Large intestine (tissue), 3 donors: Measurements from ENCODE around the gene THSD4. TPM values are rescaled to one million over a fixed set of nuclear protein-coding genes. Genes with fewer than 3 reads are reported as not detected.
A peak's percentile ranks its signal among the peaks of the same experiment; 100 is the strongest.

Experiments used
- DNase-seq, 2 donors: peaks; one replicate each; pipeline versions ENCODE4 v3.0.0 to v3.0.0-alpha.2; 2013
- H3K27ac ChIP-seq: one replicate; pipeline ENCODE4 v1.5.1; 2013; ENCODE audit warnings: low read length
- H3K27me3 ChIP-seq: 2 replicates; pipeline ENCODE4 v1.6.1; 2013; ENCODE audit warnings: low read length; ENCODE audit not compliant: control insufficient read depth, insufficient read depth
- H3K36me3 ChIP-seq: 2 replicates; pipeline ENCODE4 v1.6.1; 2013; ENCODE audit warnings: low read length; ENCODE audit not compliant: control insufficient read depth, insufficient read depth
- H3K4me1 ChIP-seq: one replicate; pipeline ENCODE4 v1.6.1; 2013; ENCODE audit warnings: low read length; ENCODE audit not compliant: control insufficient read depth, insufficient read depth
- H3K4me3 ChIP-seq: one replicate; pipeline ENCODE4 v1.5.1; 2013; ENCODE audit warnings: low read length
- H3K9me3 ChIP-seq: one replicate; pipeline ENCODE4 v1.6.1; 2013; ENCODE audit warnings: mild to moderate bottlenecking, low read depth, low read length, moderate library complexity; ENCODE audit not compliant: control insufficient read depth
- WGBS: methylation state at CpG from one replicate; pipeline ENCODE4 v1.1.5; 2013; ENCODE audit warnings: low lambda C conversion rate; ENCODE audit not compliant: insufficient coverage; 5-methylcytosine and 5-hydroxymethylcytosine counted together
- polyA plus RNA-seq: library from polyadenylated mRNA; unstranded; fragments of 120-200 nt; gene quantifications from one replicate; pipeline ENCODE4 v1.2.1, GENCODE V29; 2013

The THSD4 gene
- polyA plus RNA-seq, 1 donor, result 17.5 TPM

DNA sequence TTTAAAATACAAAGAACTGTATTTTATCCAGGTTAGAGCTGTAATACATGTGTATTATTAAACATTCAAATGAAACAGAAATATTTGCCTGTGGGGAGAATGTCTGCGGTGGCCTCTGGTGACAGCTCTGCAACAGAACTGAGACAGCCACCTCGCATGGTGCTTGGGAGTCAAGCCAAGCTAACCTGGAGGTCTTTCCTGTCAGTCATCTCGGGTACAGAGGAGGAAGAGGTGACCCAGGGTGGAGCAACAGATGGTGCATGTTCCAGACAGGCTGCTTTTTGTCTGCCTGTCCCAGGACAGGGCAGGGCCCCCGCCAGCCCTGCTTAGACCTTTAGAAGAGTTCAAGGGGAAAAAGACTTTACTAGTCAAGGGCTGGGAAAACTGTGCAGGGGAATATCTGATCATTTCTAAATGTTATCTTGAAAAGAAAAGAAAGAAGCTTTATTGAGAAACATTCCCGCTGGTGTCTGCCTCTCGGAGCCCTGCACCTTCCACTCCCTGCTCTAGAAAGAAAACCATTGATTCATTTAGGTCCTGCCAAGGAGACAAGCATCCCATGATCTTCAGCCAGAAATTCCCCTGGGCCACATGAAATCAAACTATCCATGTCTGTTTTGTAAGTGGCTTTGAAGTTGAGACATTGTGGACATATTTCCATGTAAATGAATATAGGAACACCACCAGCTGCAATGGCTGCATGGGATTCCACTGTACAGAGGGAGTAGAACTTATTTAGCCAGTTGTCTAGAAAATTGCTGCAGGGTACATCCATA, 689.6 kb downstream of the THSD4 start:
- WGBS, result 80% methylated on average over 2 of the region's 6 CpGs
- Histone ChIP-seq H3K27ac (no peak overlapping the region), H3K27me3 (no peaks in the 10 kb centered on the region), H3K9me3 (no peaks in the 10 kb centered on the region), H3K4me3 (no peak overlapping the region), H3K4me1 (peaks cover 7% of the 10 kb centered on the region), H3K36me3 (no peaks in the 10 kb centered on the region)
- no peak for DNase-seq

GRCh38 chr15:71806452-71806931, 691.2 kb downstream of the THSD4 start:
- Histone ChIP-seq H3K27ac (no peak overlapping the region), H3K4me1 (peaks cover 8% of the 10 kb centered on the region), H3K9me3 (no peaks in the 10 kb centered on the region), H3K36me3 (no peaks in the 10 kb centered on the region), H3K4me3 (no peak overlapping the region), H3K27me3 (no peaks in the 10 kb centered on the region)
- DNase-seq, result peak in 1 of 2 donors; percentile 42
- WGBS, result no CpG with 5 or more reads among the region's 7 CpGs

DNA sequence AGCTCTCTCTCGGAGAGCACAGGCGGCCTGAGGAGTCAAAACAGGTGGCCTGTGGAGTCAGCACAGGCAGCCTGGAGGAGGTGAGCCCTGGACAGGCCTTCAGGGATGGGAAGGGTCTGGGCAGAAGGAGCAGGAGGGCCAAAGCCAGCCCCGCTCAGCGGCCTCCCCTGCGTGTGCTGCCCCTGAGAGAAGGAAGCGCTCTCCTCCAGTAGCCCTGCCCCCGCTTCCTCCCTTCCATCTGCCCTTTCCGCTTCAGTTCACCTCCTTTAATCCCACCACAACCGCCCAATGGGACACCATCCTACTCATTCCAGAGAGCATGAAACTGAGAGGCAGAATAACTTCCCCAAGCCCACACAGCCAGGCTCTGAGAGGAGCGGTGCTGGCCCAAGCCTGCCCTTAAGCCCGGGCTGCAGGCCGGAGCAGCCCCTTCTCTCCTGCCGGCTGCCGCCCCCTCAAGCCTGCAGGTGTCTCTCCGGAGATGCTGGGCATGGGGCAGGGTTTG, 691.9 kb downstream of the THSD4 start:
- H3K27ac ChIP-seq, result no peak overlapping the region
- peaks cover 8% of the 10 kb centered on the region for H3K4me1 ChIP-seq
- H3K4me3 ChIP-seq, result no peak overlapping the region
- no peaks in the 10 kb centered on the region for H3K9me3 ChIP-seq
- no peaks in the 10 kb centered on the region for H3K27me3 ChIP-seq
- no peak for DNase-seq
- no peaks in the 10 kb centered on the region for H3K36me3 ChIP-seq
- WGBS, result no CpG with 5 or more reads among the region's 15 CpGs

DNA sequence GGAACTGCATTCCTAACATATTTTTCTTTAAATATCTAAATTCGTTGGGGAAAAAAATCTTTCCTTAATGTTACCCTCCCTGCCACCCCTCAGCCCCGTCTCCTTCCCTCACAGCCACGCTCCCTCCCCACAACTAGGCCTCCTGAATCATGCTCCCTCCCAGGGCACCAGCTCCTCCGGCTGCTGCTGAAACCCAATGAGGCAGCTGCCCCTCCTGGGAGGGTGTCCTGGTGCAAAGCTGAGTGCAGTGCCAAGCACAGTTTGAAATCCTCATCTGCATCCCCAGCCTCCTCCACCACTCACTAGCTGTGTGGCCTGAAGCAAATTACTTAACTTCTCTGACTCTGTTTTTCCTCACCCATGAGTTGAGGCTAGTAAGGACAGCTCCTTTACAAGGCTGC, 692.4 kb downstream of the THSD4 start:
- H3K4me1 ChIP-seq, result peaks cover 8% of the 10 kb centered on the region
- H3K27me3 ChIP-seq, result no peaks in the 10 kb centered on the region
- H3K36me3 ChIP-seq, result no peaks in the 10 kb centered on the region
- no peak for DNase-seq
- H3K4me3 ChIP-seq, result no peak overlapping the region
- no peak overlapping the region for H3K27ac ChIP-seq
- no peaks in the 10 kb centered on the region for H3K9me3 ChIP-seq
- 86% methylated on average over 1 of the region's 4 CpGs for WGBS

DNA sequence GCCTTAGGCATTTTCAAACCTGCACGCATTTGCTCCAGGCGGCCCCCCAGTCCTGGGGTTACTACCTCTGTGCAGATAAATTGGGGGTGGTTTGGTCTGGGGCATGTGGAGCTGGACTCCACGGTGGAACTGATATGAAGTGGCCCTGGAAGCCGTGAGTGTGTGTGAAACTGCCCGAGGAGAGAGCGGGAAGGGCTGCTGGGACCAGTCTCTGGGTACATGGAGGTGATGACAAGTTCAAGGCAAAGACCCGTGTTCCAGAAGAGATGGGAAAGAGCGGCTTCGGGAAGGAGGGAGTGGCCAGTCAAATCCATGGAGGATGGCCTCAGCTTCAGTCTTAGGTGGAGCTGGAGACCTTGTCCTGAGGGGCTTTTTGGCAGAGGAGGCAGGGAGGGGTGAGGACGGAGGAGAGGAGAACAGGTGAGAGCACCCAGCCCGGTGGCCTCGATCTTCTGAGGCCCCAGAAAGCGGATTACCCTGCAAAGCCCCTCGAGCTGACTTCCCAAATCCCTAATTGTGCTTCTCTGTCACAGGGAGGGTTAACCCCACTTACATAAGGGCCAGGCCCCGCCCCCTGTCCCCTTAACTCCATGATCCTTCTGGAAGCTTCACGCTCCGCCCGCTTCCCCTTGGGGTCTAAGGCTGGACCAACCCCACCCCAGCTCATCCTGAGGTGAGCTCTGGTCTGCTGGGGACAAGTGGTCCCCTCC, 693.2 kb downstream of the THSD4 start:
- H3K36me3 ChIP-seq, result no peaks in the 10 kb centered on the region

GRCh38 chr15:71809346-71809745, 694.1 kb downstream of the THSD4 start:
- DNase-seq, result no peak
- H3K27me3 ChIP-seq, result no peaks in the 10 kb centered on the region
- no peaks in the 10 kb centered on the region for H3K9me3 ChIP-seq
- H3K27ac ChIP-seq, result no peak overlapping the region
- H3K4me1 ChIP-seq, result peaks cover 8% of the 10 kb centered on the region
- H3K4me3 ChIP-seq, result no peak overlapping the region
- WGBS, result no CpG with 5 or more reads among the region's 8 CpGs
- H3K36me3 ChIP-seq, result no peaks in the 10 kb centered on the region

More for the DNA sequence above, 693.2 kb downstream of the THSD4 start:
- Histone ChIP-seq H3K27me3 (no peaks in the 10 kb centered on the region), H3K27ac (no peak overlapping the region), H3K9me3 (no peaks in the 10 kb centered on the region), H3K4me1 (peaks cover 8% of the 10 kb centered on the region), H3K4me3 (no peak overlapping the region)
- DNase-seq, result no peak
- 100% methylated on average over 1 of the region's 18 CpGs for WGBS

DNA sequence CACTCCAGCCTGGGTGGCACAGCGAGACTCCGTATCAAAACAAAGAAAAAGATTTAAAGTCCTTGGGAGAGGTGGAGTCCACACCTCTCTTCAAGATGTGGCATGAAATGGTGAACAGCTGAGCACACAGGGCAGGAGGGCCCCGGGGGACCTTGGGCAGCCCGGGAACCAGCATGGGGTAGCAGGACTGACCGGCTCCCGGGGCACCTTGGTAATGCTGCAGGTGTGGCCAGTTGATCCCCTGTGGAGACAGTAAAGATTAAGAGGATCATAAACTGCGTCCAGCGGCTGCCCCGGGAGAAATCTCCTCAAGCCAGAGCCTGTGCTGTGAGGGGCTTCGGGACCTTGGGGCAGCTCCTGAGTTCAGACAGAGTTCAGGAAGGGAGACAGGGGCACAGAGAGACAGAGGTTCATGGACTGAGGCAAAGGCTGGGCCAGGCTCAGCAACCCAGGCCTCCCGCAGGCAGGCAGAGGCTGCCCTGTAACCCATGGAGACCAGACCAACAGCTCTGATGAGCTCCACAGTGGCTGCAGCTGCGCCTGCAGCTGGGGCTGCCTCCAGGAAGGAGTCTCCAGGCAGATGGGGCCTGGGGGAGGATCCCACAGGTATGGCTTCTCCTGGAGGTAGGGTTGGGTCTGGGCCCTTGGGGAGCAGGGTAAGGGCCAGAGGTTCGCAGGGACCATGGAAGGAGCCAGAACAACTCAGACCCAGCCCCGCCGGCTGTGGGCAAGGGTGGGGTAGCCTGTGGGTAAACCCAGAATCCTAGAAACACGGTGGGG, 695.2 kb downstream of the THSD4 start, which contains the start of gene NR2E3:
NR2E3 (plus strand) TSS at position 299 of the 780 bp plus-strand sequence; CDS start at position 489, 190 bp downstream.
- DNase-seq, result no peak
- H3K4me3 ChIP-seq, result no peak within 1 kb of the TSS
- no peaks in the 10 kb centered on the region for H3K9me3 ChIP-seq
- H3K4me1 ChIP-seq, result peaks cover 8% of the 10 kb centered on the region
- H3K27ac ChIP-seq, result no peak within 1 kb of the TSS
- WGBS, result no CpG with 5 or more reads among the region's 16 CpGs
- H3K36me3 ChIP-seq, result no peaks in the 10 kb centered on the region
- no peaks in the 10 kb centered on the region for H3K27me3 ChIP-seq

DNA sequence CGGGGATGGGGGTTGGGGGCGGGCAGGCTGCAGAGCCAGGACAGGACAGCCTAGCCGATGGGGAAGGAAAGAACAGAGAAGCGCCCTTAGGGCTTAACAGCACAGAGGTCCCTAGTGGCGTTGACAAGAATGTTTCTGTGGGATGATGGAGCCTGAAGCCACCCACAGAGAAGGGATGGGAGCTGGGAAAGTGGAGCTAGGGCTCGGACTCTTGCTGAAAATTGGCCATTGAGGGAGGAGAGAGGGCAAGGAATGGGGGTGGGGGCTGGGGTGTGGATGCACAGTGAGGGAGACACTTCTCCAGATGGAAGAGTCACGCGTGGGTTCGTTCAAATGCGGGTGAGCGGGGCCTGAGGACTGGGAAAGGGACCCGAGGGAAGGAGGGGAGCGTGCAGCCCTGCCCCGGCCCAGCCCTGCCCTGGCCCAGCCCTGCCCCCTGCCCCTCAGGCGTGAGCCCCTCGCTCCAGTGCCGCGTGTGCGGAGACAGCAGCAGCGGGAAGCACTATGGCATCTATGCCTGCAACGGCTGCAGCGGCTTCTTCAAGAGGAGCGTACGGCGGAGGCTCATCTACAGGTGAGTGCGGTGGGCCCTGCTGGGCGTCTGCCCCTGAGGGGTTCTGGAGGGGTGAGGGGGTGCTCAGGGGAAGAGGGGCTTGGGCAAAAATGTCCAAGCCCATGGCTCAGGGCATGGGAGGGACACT, 695.9 kb downstream of the THSD4 start:
- no peaks in the 10 kb centered on the region for H3K36me3 ChIP-seq
- WGBS, result 100% methylated on average over 2 of the region's 27 CpGs
- no peak overlapping the region for H3K27ac ChIP-seq
- no peaks in the 10 kb centered on the region for H3K9me3 ChIP-seq
- H3K4me3 ChIP-seq, result no peak overlapping the region
- DNase-seq, result no peak
- no peaks in the 10 kb centered on the region for H3K27me3 ChIP-seq
- H3K4me1 ChIP-seq, result peaks cover 8% of the 10 kb centered on the region

GRCh38 chr15:71811752-71812735, 696.8 kb downstream of the THSD4 start:
- H3K27ac ChIP-seq, result no peak overlapping the region
- no peak overlapping the region for H3K4me3 ChIP-seq
- no peaks in the 10 kb centered on the region for H3K27me3 ChIP-seq
- peaks cover 4% of the 10 kb centered on the region for H3K4me1 ChIP-seq
- WGBS, result no CpG with 5 or more reads among the region's 38 CpGs
- H3K9me3 ChIP-seq, result no peaks in the 10 kb centered on the region
- H3K36me3 ChIP-seq, result no peaks in the 10 kb centered on the region
- DNase-seq, result no peak
